ENCODE results near the gene ADCY3.

DNA sequence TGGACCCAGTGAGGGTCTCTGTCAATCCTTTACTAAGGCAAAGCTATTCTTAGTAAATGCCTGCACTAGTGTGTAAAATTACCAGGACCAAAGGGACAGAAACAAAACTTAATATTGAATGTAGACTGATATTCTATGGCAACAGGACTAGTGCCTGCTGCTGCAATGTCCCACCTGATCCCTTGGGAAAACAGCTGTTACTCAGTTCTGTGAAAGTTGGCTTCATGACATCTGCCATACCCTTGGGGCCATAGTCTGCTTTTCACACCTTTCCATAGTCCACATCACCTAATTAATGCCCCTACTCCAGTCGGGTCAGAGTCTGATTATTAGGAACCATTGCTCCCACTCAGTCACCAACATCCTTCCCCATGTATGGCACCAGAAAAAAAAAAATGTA is 37.2 kb upstream of the ADCY3 start:
- TF ChIP-seq, protein P1, sequence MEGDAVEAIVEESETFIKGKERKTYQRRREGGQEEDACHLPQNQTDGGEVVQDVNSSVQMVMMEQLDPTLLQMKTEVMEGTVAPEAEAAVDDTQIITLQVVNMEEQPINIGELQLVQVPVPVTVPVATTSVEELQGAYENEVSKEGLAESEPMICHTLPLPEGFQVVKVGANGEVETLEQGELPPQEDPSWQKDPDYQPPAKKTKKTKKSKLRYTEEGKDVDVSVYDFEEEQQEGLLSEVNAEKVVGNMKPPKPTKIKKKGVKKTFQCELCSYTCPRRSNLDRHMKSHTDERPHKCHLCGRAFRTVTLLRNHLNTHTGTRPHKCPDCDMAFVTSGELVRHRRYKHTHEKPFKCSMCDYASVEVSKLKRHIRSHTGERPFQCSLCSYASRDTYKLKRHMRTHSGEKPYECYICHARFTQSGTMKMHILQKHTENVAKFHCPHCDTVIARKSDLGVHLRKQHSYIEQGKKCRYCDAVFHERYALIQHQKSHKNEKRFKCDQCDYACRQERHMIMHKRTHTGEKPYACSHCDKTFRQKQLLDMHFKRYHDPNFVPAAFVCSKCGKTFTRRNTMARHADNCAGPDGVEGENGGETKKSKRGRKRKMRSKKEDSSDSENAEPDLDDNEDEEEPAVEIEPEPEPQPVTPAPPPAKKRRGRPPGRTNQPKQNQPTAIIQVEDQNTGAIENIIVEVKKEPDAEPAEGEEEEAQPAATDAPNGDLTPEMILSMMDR (IDR thresholded peaks at IDR 0.05 in 4 of 5, conservative IDR thresholded peaks at IDR 0.05 in 1 of 5) = no peak
- TF ChIP-seq POLR2A (IDR thresholded peaks at IDR 0.05) = no peak
